Keratinocyte (primary cell): Measurements from ENCODE around the gene THBS4. TPM values are rescaled to one million over a fixed set of nuclear protein-coding genes. Genes with fewer than 3 reads are reported as not detected.

Experiments used
- DNase-seq: peaks from one replicate; pipeline ENCODE4 v3.0.0-alpha.2; 2011; ENCODE audit warnings: low read depth, missing footprints, low spot score
- FAIRE-seq: peaks from 2 replicates; lab custom pipeline; 2011; peaks lifted over from hg19 to GRCh38; lab: Jason Lieb, UNC
- H2AFZ ChIP-seq: 2 replicates; pipeline ENCODE4 v1.6.0; 2012; ENCODE audit warnings: low read length, control low read depth, inconsistent platforms; ENCODE audit not compliant: control insufficient read depth
- H3K27ac ChIP-seq: 2 replicates; pipeline ENCODE4 v1.5.1; 2011; ENCODE audit warnings: low read length; ENCODE audit not compliant: control insufficient read depth, insufficient read depth
- H3K27me3 ChIP-seq: 3 replicates; pipeline ENCODE4 v1.6.0; 2011; ENCODE audit warnings: low read length; ENCODE audit not compliant: control insufficient read depth, insufficient read depth; ENCODE audit errors: extremely low read depth
- H3K36me3 ChIP-seq, 2 experiments: 2 replicates in 1 of 2; 3 replicates in 1 of 2; pipeline ENCODE4 v1.5.1; 2011; ENCODE audit warnings: low read length in 2 of 2, mild to moderate bottlenecking in 1 of 2; ENCODE audit not compliant: control insufficient read depth in 2 of 2, insufficient read depth in 2 of 2; ENCODE audit errors: extremely low read depth in 1 of 2
- H3K4me1 ChIP-seq: 3 replicates; pipeline ENCODE4 v1.5.1; 2011; ENCODE audit warnings: low read length; ENCODE audit not compliant: control insufficient read depth, insufficient read depth; ENCODE audit errors: extremely low read depth
- H3K4me2 ChIP-seq: 3 replicates; pipeline ENCODE4 v1.6.0; 2011; ENCODE audit warnings: low read depth, low read length; ENCODE audit not compliant: control insufficient read depth, insufficient read depth; ENCODE audit errors: extremely low read depth
- H3K4me3 ChIP-seq, 3 experiments: fragments of 200-600 bp in 1 of 3; sonication (generic) in 1 of 3; 2 replicates in 2 of 3; 3 replicates in 1 of 3; pipeline ENCODE4 v1.5.1; 2011 to 2016; ENCODE audit warnings: low read length in 3 of 3, mild to moderate bottlenecking in 3 of 3, control low read depth in 2 of 3, inconsistent platforms in 1 of 3, low read depth in 1 of 3, mixed read lengths in 1 of 3, mixed run types in 1 of 3, moderate library complexity in 1 of 3; ENCODE audit not compliant: control insufficient read depth in 2 of 3, insufficient read depth in 2 of 3; ENCODE audit errors: extremely low read depth in 1 of 3
- H3K79me2 ChIP-seq: 2 replicates; pipeline ENCODE4 v1.6.0; 2012; ENCODE audit warnings: low read length; ENCODE audit not compliant: control insufficient read depth, insufficient read depth
- H3K9ac ChIP-seq: 3 replicates; pipeline ENCODE4 v1.6.0; 2011; ENCODE audit warnings: low read length; ENCODE audit not compliant: control insufficient read depth, insufficient read depth; ENCODE audit errors: extremely low read depth
- H3K9me1 ChIP-seq: 3 replicates; pipeline ENCODE4 v1.6.0; 2011; ENCODE audit warnings: low read length; ENCODE audit not compliant: control insufficient read depth, insufficient read depth; ENCODE audit errors: extremely low read depth
- H3K9me3 ChIP-seq: 2 replicates; pipeline ENCODE4 v1.5.1; 2012; ENCODE audit warnings: low read depth, low read length; ENCODE audit not compliant: control insufficient read depth
- H4K20me1 ChIP-seq: 3 replicates; pipeline ENCODE4 v1.6.0; 2011; ENCODE audit warnings: low read length; ENCODE audit not compliant: control insufficient read depth, insufficient read depth; ENCODE audit errors: extremely low read depth
- CTCF ChIP-seq, 3 experiments: IDR thresholded peaks in 1 of 3; conservative IDR thresholded peaks in 1 of 3; optimal IDR thresholded peaks in 1 of 3; 2 replicates in 2 of 3; 3 replicates in 1 of 3; pipeline versions ENCODE3 to v1.5.1; 2011; ENCODE audit warnings: low read length in 3 of 3, mild to moderate bottlenecking in 3 of 3, moderate library complexity in 2 of 3, control low read depth in 1 of 3, inconsistent platforms in 1 of 3; ENCODE audit not compliant: insufficient read depth in 2 of 3; ENCODE audit errors: extremely low read depth in 1 of 3
- EZH2 ChIP-seq: IDR thresholded peaks from one replicate; pipeline ENCODE4 v1.6.1; 2012; ENCODE audit warnings: inconsistent platforms, mild to moderate bottlenecking, low read length, moderate library complexity
- dilution Hi-C: fragments of 300-500 bp; cut with MboI; formaldehyde crosslinking; loops from one replicate; pipeline ENCODE4 v1.7.0; 2020; ENCODE audit warnings: low sequenced_read_pairs; ENCODE audit not compliant: extremely low pct_ligation_motif_present
- polyA plus RNA-seq, 5 experiments: library from polyadenylated mRNA; depleted of rRNA in 3 of 5; stranded (reverse) in 3 of 5; stranded (forward) in 1 of 5; unstranded in 1 of 5; fragments of >200 nt; gene quantifications; 1 replicate in 1 of 5; 2 replicates in 3 of 5; 3 replicates in 1 of 5; pipeline versions ENCODE4 v1.2.1 to v1.2.3, GENCODE V29; 2011 to 2012; ENCODE audit warnings: missing spikeins in 2 of 5, low read depth in 1 of 5, low replicate concordance in 1 of 5

The THBS4 gene
- polyA plus RNA-seq, 1 donor (not counting 4 experiments of a cell fraction or from before 2014, with no cell fraction given), result 0.47 TPM

GRCh38 chr5:80078921-80079320 lies 43.8 kb downstream of the THBS4 start:
- no peaks in the 10 kb centered on the region for H3K27me3 ChIP-seq
- H3K27ac ChIP-seq, result no peak overlapping the region
- DNase-seq, result no peak
- H3K36me3 ChIP-seq, result no peaks in the 10 kb centered on the region
- no peaks in the 10 kb centered on the region for H3K9me3 ChIP-seq
- H3K9ac ChIP-seq, result no peak overlapping the region
- H2AFZ ChIP-seq, result no peak overlapping the region
- TF ChIP-seq EZH2, result no peak
- TF ChIP-seq CTCF (optimal IDR thresholded peaks at IDR 0.05 in 1 of 3, IDR thresholded peaks at IDR 0.05 in 1 of 3, conservative IDR thresholded peaks at IDR 0.05 in 1 of 3; ENCODE audit: extremely low read depth in 1 of 3, insufficient read depth in 2 of 3, low read length in 3 of 3), result no peak
- H3K4me2 ChIP-seq, result no peak overlapping the region
- no peaks in the 10 kb centered on the region for H3K4me1 ChIP-seq
- H3K79me2 ChIP-seq, result no peaks in the 10 kb centered on the region
- no peaks in the 10 kb centered on the region for H4K20me1 ChIP-seq
- no peak for FAIRE-seq
- no peak overlapping the region for H3K4me3 ChIP-seq
- H3K9me1 ChIP-seq, result no peaks in the 10 kb centered on the region
- dilution Hi-C loops, result no loop called here

DNA sequence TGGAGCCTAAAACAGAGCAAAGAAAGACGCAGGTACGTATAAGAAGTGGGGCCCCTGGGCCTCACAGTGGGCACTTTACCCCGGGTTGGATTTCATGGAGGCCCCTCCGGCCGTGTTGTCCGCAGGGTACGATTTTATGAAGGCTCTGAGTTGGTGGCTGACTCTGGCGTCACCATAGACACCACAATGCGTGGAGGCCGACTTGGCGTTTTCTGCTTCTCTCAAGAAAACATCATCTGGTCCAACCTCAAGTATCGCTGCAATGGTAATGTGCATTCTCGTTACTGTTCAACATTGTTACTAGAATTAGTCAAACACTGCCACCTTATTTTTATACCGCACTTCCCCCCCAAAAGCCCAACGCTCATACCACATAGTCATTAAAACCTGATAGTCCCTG lies 47.1 kb downstream of the THBS4 start:
- Histone ChIP-seq H3K27ac (no peak overlapping the region), H3K36me3 (no peaks in the 10 kb centered on the region), H3K79me2 (no peaks in the 10 kb centered on the region), H2AFZ (no peak overlapping the region), H3K4me1 (no peaks in the 10 kb centered on the region), H4K20me1 (no peaks in the 10 kb centered on the region), H3K9ac (no peak overlapping the region), H3K27me3 (no peaks in the 10 kb centered on the region), H3K9me3 (no peaks in the 10 kb centered on the region), H3K4me3 (no peak overlapping the region), H3K4me2 (peak overlapping the region; percentile 76), H3K9me1 (no peaks in the 10 kb centered on the region)
- dilution Hi-C loops, result no loop called here
- no peak for FAIRE-seq
- TF ChIP-seq EZH2, result no peak
- TF ChIP-seq CTCF (optimal IDR thresholded peaks at IDR 0.05 in 1 of 3, IDR thresholded peaks at IDR 0.05 in 1 of 3, conservative IDR thresholded peaks at IDR 0.05 in 1 of 3; ENCODE audit: extremely low read depth in 1 of 3, insufficient read depth in 2 of 3, low read length in 3 of 3), result no peak
- DNase-seq, result no peak
